Nephron (organoid): ENCODE results near the gene PRORP.
"Not testable (repeated sequence)": the region's sequence is repeated elsewhere in the genome, so short reads cannot be mapped to it uniquely, and the experiment has no call there.

Experiments used
- H3K27ac Mint-ChIP-seq, 3 experiments: 2 replicates each; pipeline ENCODE4 v1.8.0; 2020; ENCODE audit warnings: mixed read lengths in 3 of 3, mild to moderate bottlenecking in 2 of 3, moderate library complexity in 1 of 3
- H3K27me3 Mint-ChIP-seq: 2 replicates; pipeline ENCODE4 v1.8.0; 2021; ENCODE audit warnings: low read depth, mild to moderate bottlenecking, moderate library complexity, mixed read lengths
- H3K36me3 Mint-ChIP-seq: 2 replicates; pipeline ENCODE4 v1.8.0; 2020; ENCODE audit warnings: low read depth, mixed read lengths
- H3K4me1 Mint-ChIP-seq: 2 replicates; pipeline ENCODE4 v1.8.0; 2020; ENCODE audit warnings: mixed read lengths
- H3K4me3 Mint-ChIP-seq, 3 experiments: 2 replicates each; pipeline ENCODE4 v1.8.0; 2020; ENCODE audit warnings: mild to moderate bottlenecking in 3 of 3, mixed read lengths in 3 of 3, moderate library complexity in 2 of 3
- H3K9me3 Mint-ChIP-seq: 2 replicates; pipeline ENCODE4 v1.8.0; 2020; ENCODE audit warnings: mixed read lengths
- TF ChIP-seq, protein P1 (sequence below), 3 experiments: fragments of 200-600 bp; sonication (generic); IDR thresholded peaks; one replicate each; pipeline ENCODE4 v1.5.0; 2021; ENCODE audit warnings: antibody characterized with exemption in 3 of 3; ENCODE audit not compliant: unreplicated experiment in 3 of 3

The PRORP gene

DNA sequence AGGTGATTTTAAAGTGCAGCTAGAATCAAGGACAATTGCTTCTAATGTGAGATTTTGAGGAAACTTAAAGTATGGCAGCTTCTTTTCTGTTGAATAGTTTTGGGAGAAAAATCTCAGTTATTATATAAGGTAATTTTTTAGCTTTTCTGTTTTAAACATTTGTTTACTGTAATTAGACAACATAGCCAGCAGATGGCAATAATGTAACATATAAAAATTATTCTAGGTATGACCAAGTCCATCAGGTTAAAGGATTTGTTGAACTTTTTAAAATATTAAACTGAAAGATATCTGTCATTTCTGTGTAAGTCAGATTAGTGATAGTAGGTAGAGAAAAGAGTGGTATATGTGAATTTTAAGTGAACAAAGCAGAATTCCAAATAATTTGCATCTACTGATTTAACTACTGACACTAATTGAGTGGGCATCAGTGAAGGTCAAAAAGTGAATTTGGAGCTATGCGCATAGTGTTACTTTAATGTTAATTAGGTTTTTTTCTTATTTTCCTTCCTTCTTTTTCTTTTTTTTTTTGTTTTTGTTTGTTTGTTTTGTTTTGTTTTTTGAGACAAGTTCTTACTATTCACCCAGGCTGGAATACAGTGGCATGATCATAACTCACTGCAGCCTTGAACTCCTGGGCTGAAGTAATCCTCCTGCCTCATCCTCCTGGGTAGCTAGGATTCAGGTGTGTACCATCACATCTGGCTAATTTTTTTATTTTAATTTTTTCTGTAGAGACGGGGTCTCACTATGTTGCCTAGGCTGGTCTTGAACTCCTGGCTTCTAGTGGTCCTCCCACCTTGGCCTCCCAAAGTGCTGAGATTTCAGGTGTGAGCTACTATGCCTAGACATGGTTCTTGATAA, 18.6 kb downstream of the PRORP start:
- TF ChIP-seq, protein P1, sequence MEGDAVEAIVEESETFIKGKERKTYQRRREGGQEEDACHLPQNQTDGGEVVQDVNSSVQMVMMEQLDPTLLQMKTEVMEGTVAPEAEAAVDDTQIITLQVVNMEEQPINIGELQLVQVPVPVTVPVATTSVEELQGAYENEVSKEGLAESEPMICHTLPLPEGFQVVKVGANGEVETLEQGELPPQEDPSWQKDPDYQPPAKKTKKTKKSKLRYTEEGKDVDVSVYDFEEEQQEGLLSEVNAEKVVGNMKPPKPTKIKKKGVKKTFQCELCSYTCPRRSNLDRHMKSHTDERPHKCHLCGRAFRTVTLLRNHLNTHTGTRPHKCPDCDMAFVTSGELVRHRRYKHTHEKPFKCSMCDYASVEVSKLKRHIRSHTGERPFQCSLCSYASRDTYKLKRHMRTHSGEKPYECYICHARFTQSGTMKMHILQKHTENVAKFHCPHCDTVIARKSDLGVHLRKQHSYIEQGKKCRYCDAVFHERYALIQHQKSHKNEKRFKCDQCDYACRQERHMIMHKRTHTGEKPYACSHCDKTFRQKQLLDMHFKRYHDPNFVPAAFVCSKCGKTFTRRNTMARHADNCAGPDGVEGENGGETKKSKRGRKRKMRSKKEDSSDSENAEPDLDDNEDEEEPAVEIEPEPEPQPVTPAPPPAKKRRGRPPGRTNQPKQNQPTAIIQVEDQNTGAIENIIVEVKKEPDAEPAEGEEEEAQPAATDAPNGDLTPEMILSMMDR (IDR thresholded peaks at IDR 0.05; ENCODE audit: unreplicated experiment in 3 of 3), result no peak
- Mint-ChIP-seq H3K27me3 (no peaks in the 10 kb centered on the region), H3K4me1 (no peaks in the 10 kb centered on the region), H3K27ac (no peak overlapping the region), H3K36me3 (peaks cover 3% of the 10 kb centered on the region), H3K4me3 (no peak overlapping the region), H3K9me3 (no peaks in the 10 kb centered on the region)

DNA sequence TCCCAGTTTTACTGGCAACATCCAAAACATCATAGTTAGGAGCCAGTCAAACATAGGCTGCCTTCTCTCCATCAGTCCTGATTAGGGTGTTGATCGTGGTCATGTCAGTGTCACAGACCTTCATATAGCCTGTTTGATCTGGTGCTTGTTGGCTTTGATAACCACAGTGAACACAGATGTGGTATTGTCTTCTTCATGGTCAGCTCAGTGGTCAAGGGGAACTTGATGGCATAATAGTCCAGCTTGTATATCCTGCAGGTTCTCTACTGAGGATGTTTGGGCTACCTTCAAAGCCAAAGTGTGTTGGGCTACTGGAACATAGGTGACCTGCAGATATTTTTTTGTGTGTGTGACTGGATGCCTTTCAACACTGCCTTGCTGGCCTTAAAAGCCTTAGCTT, 21.7 kb downstream of the PRORP start:
- no peaks in the 10 kb centered on the region for H3K4me1 Mint-ChIP-seq
- no peak overlapping the region for H3K4me3 Mint-ChIP-seq
- TF ChIP-seq, protein P1 (IDR thresholded peaks at IDR 0.05; ENCODE audit: unreplicated experiment in 3 of 3), result no peak
- no peak overlapping the region for H3K27ac Mint-ChIP-seq
- H3K36me3 Mint-ChIP-seq, result peaks cover 20% of the 10 kb centered on the region
- peaks cover 2% of the 10 kb centered on the region for H3K9me3 Mint-ChIP-seq
- H3K27me3 Mint-ChIP-seq, result no peaks in the 10 kb centered on the region

DNA sequence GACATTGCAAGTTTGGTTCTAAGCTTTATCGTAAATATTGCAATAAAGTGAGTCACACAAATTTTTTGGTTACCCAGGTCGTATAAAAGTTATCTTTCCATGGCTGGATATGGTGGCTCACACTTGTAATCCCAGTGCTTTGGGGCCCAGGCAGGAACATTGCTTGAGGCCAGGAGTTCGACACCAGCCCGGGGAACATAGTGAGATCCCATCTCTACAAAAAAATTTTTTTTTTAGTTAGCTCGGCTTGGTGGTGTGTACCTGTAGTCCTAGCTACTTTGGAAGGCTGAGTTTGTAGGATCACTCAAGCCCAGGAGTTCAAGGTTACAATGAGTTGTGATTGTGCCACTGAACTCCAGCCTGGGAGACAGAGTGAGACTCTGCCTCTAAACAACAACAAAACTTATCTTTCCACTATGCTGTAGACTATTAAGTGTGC, 24.4 kb downstream of the PRORP start:
- TF ChIP-seq, protein P1 (IDR thresholded peaks at IDR 0.05; ENCODE audit: unreplicated experiment in 3 of 3), result no peak
- H3K4me3 Mint-ChIP-seq, result no peak overlapping the region
- H3K9me3 Mint-ChIP-seq, result peaks cover 2% of the 10 kb centered on the region
- H3K36me3 Mint-ChIP-seq, result peaks cover 43% of the 10 kb centered on the region
- no peak overlapping the region for H3K27ac Mint-ChIP-seq
- no peaks in the 10 kb centered on the region for H3K27me3 Mint-ChIP-seq
- H3K4me1 Mint-ChIP-seq, result no peaks in the 10 kb centered on the region

DNA sequence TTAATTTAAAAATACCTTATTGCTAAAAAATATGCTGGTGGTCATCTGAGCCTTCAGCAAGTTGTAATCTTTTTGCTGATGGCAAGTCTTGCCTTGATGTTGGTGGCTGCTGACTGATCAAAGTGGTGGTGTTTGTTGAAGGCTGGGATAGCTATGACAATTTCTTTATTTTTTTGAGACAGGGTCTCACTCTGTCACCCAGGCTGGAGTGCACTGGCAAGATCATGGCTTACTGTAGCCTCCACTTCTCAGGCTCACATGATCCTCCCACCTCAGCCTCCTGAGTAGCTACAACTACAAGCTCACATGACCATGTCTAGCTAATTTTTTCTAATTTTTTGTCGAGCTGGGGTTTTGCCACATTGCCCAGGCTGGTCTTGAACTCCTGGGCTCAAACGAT, 24.8 kb downstream of the PRORP start:
- Mint-ChIP-seq H3K27me3 (no peaks in the 10 kb centered on the region), H3K4me3 (no peak overlapping the region), H3K36me3 (peaks cover 47% of the 10 kb centered on the region), H3K4me1 (no peaks in the 10 kb centered on the region), H3K9me3 (peaks cover 2% of the 10 kb centered on the region), H3K27ac (no peak overlapping the region)
- TF ChIP-seq, protein P1 (IDR thresholded peaks at IDR 0.05; ENCODE audit: unreplicated experiment in 3 of 3), result no peak

DNA sequence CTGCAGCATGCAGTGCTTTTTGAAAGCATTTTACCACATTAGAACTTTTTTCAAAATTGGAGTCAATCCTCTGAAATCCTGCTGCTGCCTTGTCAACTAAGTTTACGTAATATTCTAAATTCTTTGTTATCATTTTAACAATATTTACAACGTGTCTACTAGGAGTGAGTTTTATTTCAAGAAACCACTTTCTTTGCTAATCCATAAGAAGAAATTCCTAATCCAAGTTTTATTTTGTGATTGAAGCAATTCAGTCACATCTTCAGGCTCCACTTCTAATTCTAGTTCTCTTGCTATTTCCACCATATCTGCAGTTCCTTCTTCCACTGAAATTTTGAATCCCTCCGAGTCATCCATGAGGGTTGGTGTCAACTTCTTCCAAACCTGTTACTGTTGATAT, 25.4 kb downstream of the PRORP start:
- Mint-ChIP-seq H3K36me3 (peaks cover 47% of the 10 kb centered on the region), H3K4me1 (no peaks in the 10 kb centered on the region), H3K27ac (no peak overlapping the region), H3K27me3 (no peaks in the 10 kb centered on the region), H3K9me3 (peaks cover 2% of the 10 kb centered on the region), H3K4me3 (no peak overlapping the region)
- TF ChIP-seq, protein P1 (IDR thresholded peaks at IDR 0.05; ENCODE audit: unreplicated experiment in 3 of 3), result no peak

DNA sequence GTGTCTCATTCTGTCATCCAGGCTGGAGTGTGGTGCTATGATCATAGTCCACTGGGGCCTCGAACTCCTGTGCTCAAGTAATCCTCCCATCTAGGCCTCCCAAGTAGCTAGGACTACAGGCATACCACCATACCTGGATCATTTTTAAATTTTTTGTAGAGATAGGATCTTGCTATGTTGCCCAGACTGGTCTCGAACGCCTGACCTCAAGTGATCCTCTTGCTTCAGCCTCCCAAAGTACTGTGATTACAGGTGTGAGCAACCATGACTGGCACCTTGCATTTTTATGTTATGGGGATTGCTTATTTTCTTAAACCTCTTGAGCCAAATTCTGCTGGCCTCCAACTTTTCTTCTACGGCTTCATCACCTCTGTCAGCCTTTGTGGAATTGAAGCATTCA, 26.9 kb downstream of the PRORP start:
- Mint-ChIP-seq H3K4me3 (no peak overlapping the region), H3K9me3 (peaks cover 2% of the 10 kb centered on the region), H3K27ac (no peak overlapping the region), H3K27me3 (no peaks in the 10 kb centered on the region), H3K4me1 (no peaks in the 10 kb centered on the region), H3K36me3 (peaks cover 55% of the 10 kb centered on the region)
- TF ChIP-seq, protein P1 (IDR thresholded peaks at IDR 0.05; ENCODE audit: unreplicated experiment in 3 of 3), result no peak

DNA sequence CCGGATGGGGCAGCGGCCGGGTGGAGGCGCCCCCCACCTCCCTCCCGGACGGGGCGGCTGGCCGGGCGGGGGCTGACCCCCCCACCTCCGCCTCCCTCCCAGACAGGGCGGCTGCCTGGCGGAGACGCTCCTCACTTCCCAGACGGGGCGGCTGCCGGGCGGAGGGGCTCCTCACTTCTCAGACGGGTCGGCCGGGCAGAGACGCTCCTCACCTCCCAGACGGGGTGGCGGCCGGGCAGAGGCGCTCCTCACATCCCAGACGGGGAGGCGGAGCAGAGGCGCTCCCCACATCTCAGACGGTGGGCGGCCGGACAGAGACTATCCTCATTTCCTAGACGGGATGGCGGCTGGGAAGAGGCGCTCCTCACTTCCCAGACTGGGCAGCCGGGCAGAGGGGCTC, 30.2 kb downstream of the PRORP start:
- not testable (repeated sequence) for H3K9me3 Mint-ChIP-seq, H3K4me3 Mint-ChIP-seq, H3K27me3 Mint-ChIP-seq, H3K27ac Mint-ChIP-seq, H3K4me1 Mint-ChIP-seq
- H3K36me3 Mint-ChIP-seq, result peaks cover 47% of the 10 kb centered on the region
